CD14-positive monocyte (primary cell): ENCODE results near the gene POGLUT3. TPM values are rescaled to one million over a fixed set of nuclear protein-coding genes. Genes with fewer than 3 reads are reported as not detected.

ENCODE experiments used
- DNase-seq, 3 donors: peaks; one replicate each; pipeline ENCODE4 v3.0.0-alpha.2; 2011 to 2022
- H2AFZ ChIP-seq: 2 replicates; pipeline ENCODE4 v1.6.0; 2012; ENCODE audit warnings: mild to moderate bottlenecking, low read depth, low read length, inconsistent platforms; ENCODE audit not compliant: insufficient read depth, poor library complexity, severe bottlenecking
- H3K27ac ChIP-seq, 2 donors: 1 replicate in 1 of 2; 2 replicates in 1 of 2; pipeline ENCODE4 v1.5.1; 2012 to 2013; ENCODE audit warnings: low read length in 2 of 2, control low read depth in 1 of 2, inconsistent platforms in 1 of 2, low read depth in 1 of 2, mild to moderate bottlenecking in 1 of 2
- H3K27me3 ChIP-seq, 2 donors: one replicate each; pipeline versions ENCODE4 v1.6.0 to v1.6.1; 2011 to 2013; ENCODE audit warnings: low read length in 2 of 2; ENCODE audit not compliant: control insufficient read depth in 2 of 2, insufficient read depth in 2 of 2
- H3K36me3 ChIP-seq, 2 donors: replicated peaks in 1 of 2; 1 replicate in 1 of 2; 2 replicates in 1 of 2; pipeline versions ENCODE4 v1.5.1 to v1.6.1; 2012 to 2013; ENCODE audit warnings: low read length in 2 of 2, control low read depth in 1 of 2, inconsistent platforms in 1 of 2, mild to moderate bottlenecking in 1 of 2; ENCODE audit not compliant: insufficient read depth in 2 of 2, control insufficient read depth in 1 of 2
- H3K4me1 ChIP-seq, 2 donors: 1 replicate in 1 of 2; 2 replicates in 1 of 2; pipeline versions ENCODE4 v1.5.1 to v1.6.1; 2012 to 2013; ENCODE audit warnings: low read length in 2 of 2, control low read depth in 1 of 2, inconsistent platforms in 1 of 2, mild to moderate bottlenecking in 1 of 2, moderate library complexity in 1 of 2; ENCODE audit not compliant: insufficient read depth in 2 of 2, control insufficient read depth in 1 of 2
- H3K4me2 ChIP-seq: replicated peaks from 2 replicates; pipeline ENCODE3; 2012; ENCODE audit warnings: low read length, moderate library complexity, mild to moderate bottlenecking; ENCODE audit not compliant: poor library complexity, severe bottlenecking; ENCODE audit errors: extremely low read depth
- H3K4me3 ChIP-seq, 3 experiments: fragments of 200-600 bp in 1 of 3; sonication (generic) in 1 of 3; replicated peaks in 1 of 3; 1 replicate in 2 of 3; 2 replicates in 1 of 3; pipeline ENCODE4 v1.5.1; 2011 to 2013; ENCODE audit warnings: low read length in 3 of 3, mild to moderate bottlenecking in 3 of 3, control low read depth in 2 of 3, low read depth in 2 of 3, inconsistent platforms in 1 of 3, moderate library complexity in 1 of 3
- H3K79me2 ChIP-seq: 2 replicates; pipeline ENCODE4 v1.6.0; 2012; ENCODE audit warnings: mild to moderate bottlenecking, control low read depth, inconsistent platforms, low read length, moderate library complexity; ENCODE audit not compliant: insufficient read depth
- H3K9ac ChIP-seq: 2 replicates; pipeline ENCODE4 v1.6.0; 2017; ENCODE audit warnings: low read length, mild to moderate bottlenecking; ENCODE audit not compliant: insufficient read depth, poor library complexity, severe bottlenecking
- H3K9me3 ChIP-seq, 2 donors: replicated peaks in 1 of 2; 1 replicate in 1 of 2; 2 replicates in 1 of 2; pipeline versions ENCODE4 v1.5.1 to v1.6.1; 2012 to 2013; ENCODE audit warnings: low read length in 2 of 2, control low read depth in 1 of 2; ENCODE audit not compliant: control insufficient read depth in 1 of 2, insufficient read depth in 1 of 2
- H4K20me1 ChIP-seq: 2 replicates; pipeline ENCODE4 v1.6.0; 2012; ENCODE audit warnings: mild to moderate bottlenecking, low read length, control low read depth, moderate library complexity; ENCODE audit not compliant: insufficient read depth
- H3K27ac Mint-ChIP-seq, 7 donors: one replicate each; pipeline ENCODE4 v1.8.0; 2020; ENCODE audit warnings: mild to moderate bottlenecking in 7 of 7, mixed read lengths in 7 of 7, moderate library complexity in 6 of 7, inconsistent platforms in 2 of 7
- H3K27me3 Mint-ChIP-seq, 3 donors: one replicate each; pipeline ENCODE4 v1.8.0; 2021 to 2022; ENCODE audit warnings: low read depth in 3 of 3, mild to moderate bottlenecking in 3 of 3, mixed read lengths in 3 of 3, moderate library complexity in 3 of 3, inconsistent platforms in 1 of 3
- H3K36me3 Mint-ChIP-seq, 2 donors: one replicate each; pipeline ENCODE4 v1.8.0; 2020; ENCODE audit warnings: mixed read lengths in 2 of 2, inconsistent platforms in 1 of 2, mild to moderate bottlenecking in 1 of 2
- H3K4me1 Mint-ChIP-seq: one replicate; pipeline ENCODE4 v1.8.0; 2020; ENCODE audit warnings: mild to moderate bottlenecking, mixed read lengths
- H3K4me3 Mint-ChIP-seq, 2 donors: one replicate each; pipeline ENCODE4 v1.8.0; 2020; ENCODE audit warnings: mild to moderate bottlenecking in 2 of 2, mixed read lengths in 2 of 2, moderate library complexity in 1 of 2
- H3K9me3 Mint-ChIP-seq, 7 donors: one replicate each; pipeline ENCODE4 v1.8.0; 2020 to 2022; ENCODE audit warnings: mixed read lengths in 7 of 7, mild to moderate bottlenecking in 6 of 7, moderate library complexity in 6 of 7, inconsistent platforms in 2 of 7
- WGBS: methylation state at CpG from one replicate; pipeline ENCODE4 v1.1.5; 2013; ENCODE audit warnings: missing lambda C conversion rate; ENCODE audit not compliant: insufficient coverage; 5-methylcytosine and 5-hydroxymethylcytosine counted together
- intact Hi-C, 2 donors: fragments of 100-400 bp; cut with micrococcal nuclease; formaldehyde crosslinking; loops; one replicate each; pipeline versions ENCODE4 v1.15.0 to v1.15.1; 2023
- polyA plus RNA-seq, 3 donors: library from polyadenylated mRNA; depleted of rRNA in 1 of 3; unstranded in 2 of 3; stranded (reverse) in 1 of 3; fragments of 300-500 nt in 2 of 3; fragments of >200 nt in 1 of 3; fragmentation: Illumina TruSeq in 2 of 3; gene quantifications; 1 replicate in 2 of 3; 2 replicates in 1 of 3; pipeline ENCODE4 v1.2.3, GENCODE V29; 2012 to 2021
- TF ChIP-seq, protein P1 (sequence below): fragments of 200-600 bp; IDR thresholded peaks from one replicate; pipeline ENCODE4 v1.8.0; 2022; ENCODE audit warnings: antibody characterized with exemption, mild to moderate bottlenecking

The POGLUT3 gene
- polyA plus RNA-seq, 3 donors: 0.64 to 1.2 (median 0.80) TPM

DNA sequence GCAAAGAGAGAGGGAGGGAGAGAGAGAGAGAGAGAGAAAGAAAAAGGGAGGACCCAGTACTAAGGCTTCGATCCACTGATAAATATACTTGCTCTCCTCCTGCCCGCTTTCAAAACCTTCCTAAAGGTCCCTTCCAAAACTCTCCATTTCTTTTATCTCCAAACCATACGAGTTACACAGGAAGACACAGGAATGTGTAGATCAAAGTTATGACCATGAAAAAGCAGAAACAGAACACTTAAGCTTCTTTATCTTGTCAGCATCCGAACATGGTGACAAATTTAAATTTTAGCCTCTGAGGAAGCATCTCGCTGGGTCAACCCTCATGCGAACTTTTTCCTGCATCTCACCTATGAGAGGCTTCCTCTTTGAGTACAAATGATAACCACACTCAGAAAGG, 29.2 kb upstream of the POGLUT3 start:
- H3K27ac Mint-ChIP-seq: no peak overlapping the region
- TF ChIP-seq, protein P1, sequence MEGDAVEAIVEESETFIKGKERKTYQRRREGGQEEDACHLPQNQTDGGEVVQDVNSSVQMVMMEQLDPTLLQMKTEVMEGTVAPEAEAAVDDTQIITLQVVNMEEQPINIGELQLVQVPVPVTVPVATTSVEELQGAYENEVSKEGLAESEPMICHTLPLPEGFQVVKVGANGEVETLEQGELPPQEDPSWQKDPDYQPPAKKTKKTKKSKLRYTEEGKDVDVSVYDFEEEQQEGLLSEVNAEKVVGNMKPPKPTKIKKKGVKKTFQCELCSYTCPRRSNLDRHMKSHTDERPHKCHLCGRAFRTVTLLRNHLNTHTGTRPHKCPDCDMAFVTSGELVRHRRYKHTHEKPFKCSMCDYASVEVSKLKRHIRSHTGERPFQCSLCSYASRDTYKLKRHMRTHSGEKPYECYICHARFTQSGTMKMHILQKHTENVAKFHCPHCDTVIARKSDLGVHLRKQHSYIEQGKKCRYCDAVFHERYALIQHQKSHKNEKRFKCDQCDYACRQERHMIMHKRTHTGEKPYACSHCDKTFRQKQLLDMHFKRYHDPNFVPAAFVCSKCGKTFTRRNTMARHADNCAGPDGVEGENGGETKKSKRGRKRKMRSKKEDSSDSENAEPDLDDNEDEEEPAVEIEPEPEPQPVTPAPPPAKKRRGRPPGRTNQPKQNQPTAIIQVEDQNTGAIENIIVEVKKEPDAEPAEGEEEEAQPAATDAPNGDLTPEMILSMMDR: no peak

DNA sequence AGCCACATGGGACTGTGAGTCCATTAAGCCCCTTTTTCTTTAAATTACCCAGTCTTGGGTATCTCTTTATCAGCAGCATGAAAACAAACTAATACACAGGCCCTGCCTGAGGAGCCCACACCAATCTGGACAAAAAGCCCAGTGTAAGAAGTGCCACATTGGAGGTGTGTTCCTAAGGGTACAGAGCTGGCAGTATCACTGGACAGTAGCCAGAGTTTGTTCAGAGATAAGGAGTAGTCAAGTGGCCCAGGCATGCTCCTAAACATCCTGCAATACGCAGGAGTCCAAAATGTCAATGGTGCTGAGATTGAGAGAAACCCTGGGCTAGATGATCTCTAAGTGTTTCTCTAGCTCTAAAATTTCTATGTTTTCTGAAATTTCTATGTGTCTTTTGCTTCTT, 27.0 kb upstream of the POGLUT3 start:
- no peaks in the 10 kb centered on the region for H3K27me3 Mint-ChIP-seq
- H3K4me3 ChIP-seq: no peak overlapping the region
- intact Hi-C loops: no loop called here
- H3K27me3 ChIP-seq: no peaks in the 10 kb centered on the region
- H3K4me1 Mint-ChIP-seq: no peaks in the 10 kb centered on the region
- 80% methylated on average over 1 of the region's 1 CpG for WGBS
- TF ChIP-seq, protein P1: no peak
- H3K4me2 ChIP-seq: no peak overlapping the region
- H3K4me3 Mint-ChIP-seq: no peak overlapping the region
- H3K36me3 ChIP-seq: no peaks in the 10 kb centered on the region
- no peak for DNase-seq
- H3K27ac ChIP-seq: no peak overlapping the region
- no peaks in the 10 kb centered on the region for H3K4me1 ChIP-seq
- no peaks in the 10 kb centered on the region for H3K9me3 ChIP-seq
- no peak overlapping the region for H3K9ac ChIP-seq
- no peaks in the 10 kb centered on the region for H4K20me1 ChIP-seq
- no peaks in the 10 kb centered on the region for H3K36me3 Mint-ChIP-seq
- H2AFZ ChIP-seq: no peak overlapping the region
- H3K9me3 Mint-ChIP-seq: peaks cover 0 to 2% (median 0%) of the 10 kb centered on the region in 7 donors
- H3K79me2 ChIP-seq: no peaks in the 10 kb centered on the region
- H3K27ac Mint-ChIP-seq: no peak overlapping the region

More for the DNA sequence above, 29.2 kb upstream of the POGLUT3 start:
- no peaks in the 10 kb centered on the region for H3K27me3 Mint-ChIP-seq
- no peak overlapping the region for H3K4me3 ChIP-seq
- no peak overlapping the region for H3K27ac ChIP-seq
- DNase-seq: no peak
- WGBS: 81% methylated on average over 3 of the region's 6 CpGs
- H3K9ac ChIP-seq: no peak overlapping the region
- no peaks in the 10 kb centered on the region for H3K36me3 ChIP-seq
- H3K9me3 ChIP-seq: no peaks in the 10 kb centered on the region
- no peaks in the 10 kb centered on the region for H3K36me3 Mint-ChIP-seq
- no peaks in the 10 kb centered on the region for H3K4me1 Mint-ChIP-seq
- H3K4me1 ChIP-seq: no peaks in the 10 kb centered on the region
- H3K27me3 ChIP-seq: no peaks in the 10 kb centered on the region
- H3K9me3 Mint-ChIP-seq: peaks cover 0 to 2% (median 0%) of the 10 kb centered on the region in 7 donors
- intact Hi-C loops: no loop called here
- no peak overlapping the region for H2AFZ ChIP-seq
- no peak overlapping the region for H3K4me3 Mint-ChIP-seq
- H4K20me1 ChIP-seq: no peaks in the 10 kb centered on the region
- no peaks in the 10 kb centered on the region for H3K79me2 ChIP-seq
- H3K4me2 ChIP-seq: no peak overlapping the region
